GM18951 (cell line): ENCODE results near the gene GABARAP.
A peak's percentile ranks its signal among the peaks of the same experiment; 100 is the strongest.

Source experiments
- POLR2A ChIP-seq: IDR thresholded peaks from 4 replicates; pipeline ENCODE4 v1.6.1; 2011; ENCODE audit warnings: mild to moderate bottlenecking; ENCODE audit not compliant: insufficient read length, insufficient read depth; ENCODE audit errors: extremely low read depth
- in situ Hi-C: fragments of 300-500 bp; cut with MboI; formaldehyde crosslinking; loops from one replicate; pipeline ENCODE4 v1.12.0; 2022; ENCODE audit warnings: low sequenced_read_pairs, mixed read lengths, inconsistent platforms; ENCODE audit not compliant: unreplicated experiment

The GABARAP gene

GRCh38 chr17:7279448-7279847 lies 37.2 kb upstream of the GABARAP start:
- in situ Hi-C loops: no loop called here
- no peak for TF ChIP-seq POLR2A

- in situ Hi-C loops: no loop called here
- no peak for TF ChIP-seq POLR2A
Observed at GRCh38 chr17:7266784-7267183, 24.5 kb upstream of the GABARAP start.

GRCh38 chr17:7263801-7264078 lies 21.5 kb upstream of the GABARAP start:
- no peak for TF ChIP-seq POLR2A
- in situ Hi-C loops: no loop called here

- in situ Hi-C loops: no loop called here
Observed at GRCh38 chr17:7262935-7263800, 20.9 kb upstream of the GABARAP start.

GRCh38 chr17:7262192-7262934 lies 20.1 kb upstream of the GABARAP start, which contains the start of gene CLDN7:
TSS of gene CLDN7 (minus strand) at chr17:7262478. CDS start at chr17:7262043, 435 bp downstream.
- in situ Hi-C loops: no loop called here
- TF ChIP-seq POLR2A: no peak

More at GRCh38 chr17:7262935-7263800, 20.9 kb upstream of the GABARAP start:
- no peak for TF ChIP-seq POLR2A

- in situ Hi-C loops: no loop called here
- TF ChIP-seq POLR2A: no peak
Observed at GRCh38 chr17:7261379-7262191, 19.3 kb upstream of the GABARAP start.

GRCh38 chr17:7260651-7261378 lies 18.6 kb upstream of the GABARAP start:
- in situ Hi-C loops: no loop called here
- peak; percentile 26 for TF ChIP-seq POLR2A

GRCh38 chr17:7260151-7260550 lies 17.9 kb upstream of the GABARAP start:
- in situ Hi-C loops: no loop called here
- TF ChIP-seq POLR2A: no peak

- no peak for TF ChIP-seq POLR2A
- in situ Hi-C loops: no loop called here
Observed at GRCh38 chr17:7259555-7259889, 17.3 kb upstream of the GABARAP start.

- in situ Hi-C loops: no loop called here
- no peak for TF ChIP-seq POLR2A
Observed at GRCh38 chr17:7258731-7259554, 16.7 kb upstream of the GABARAP start.

GRCh38 chr17:7256766-7257456 lies 14.7 kb upstream of the GABARAP start:
- in situ Hi-C loops: no loop called here
- no peak for TF ChIP-seq POLR2A
